Fibroblast of peridontal ligament (primary cell): ENCODE results near the gene EP400.

ENCODE experiments used
- DNase-seq: peaks from one replicate; pipeline ENCODE4 v3.0.0-alpha.2; 2010; ENCODE audit errors: extremely low read depth

Gene EP400

DNA sequence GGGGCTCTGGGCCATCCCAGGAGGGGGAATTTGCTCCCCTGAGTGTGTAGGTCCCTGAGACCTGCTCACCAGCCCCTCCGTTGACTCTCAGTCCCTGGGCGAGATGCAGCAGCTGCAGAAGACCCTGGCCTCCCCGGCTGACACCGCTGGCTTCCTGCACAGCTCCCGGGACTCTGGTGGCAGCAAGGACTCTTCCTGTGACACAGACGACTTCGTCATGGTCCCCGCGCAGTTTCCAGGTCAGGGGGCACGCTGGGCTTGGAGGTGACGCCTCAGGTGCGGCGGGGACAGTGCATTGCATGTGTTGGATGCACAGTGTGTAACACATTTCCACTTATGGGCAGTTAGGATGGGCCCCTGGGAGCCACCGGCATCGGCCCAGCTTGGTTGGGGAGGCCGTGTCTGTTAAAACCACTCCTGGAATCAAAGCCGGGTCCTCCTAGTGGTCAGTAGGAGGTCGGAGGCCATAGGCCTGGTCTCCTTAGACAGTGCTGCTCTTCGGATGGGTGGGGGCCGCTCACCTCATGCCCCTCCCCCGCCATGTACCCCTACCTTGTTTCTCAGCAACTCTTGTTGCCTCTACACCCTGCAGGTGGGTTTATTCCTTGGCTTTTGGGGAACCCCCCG lies 37.8 kb upstream of the EP400 start:
- DNase-seq, result no peak

DNA sequence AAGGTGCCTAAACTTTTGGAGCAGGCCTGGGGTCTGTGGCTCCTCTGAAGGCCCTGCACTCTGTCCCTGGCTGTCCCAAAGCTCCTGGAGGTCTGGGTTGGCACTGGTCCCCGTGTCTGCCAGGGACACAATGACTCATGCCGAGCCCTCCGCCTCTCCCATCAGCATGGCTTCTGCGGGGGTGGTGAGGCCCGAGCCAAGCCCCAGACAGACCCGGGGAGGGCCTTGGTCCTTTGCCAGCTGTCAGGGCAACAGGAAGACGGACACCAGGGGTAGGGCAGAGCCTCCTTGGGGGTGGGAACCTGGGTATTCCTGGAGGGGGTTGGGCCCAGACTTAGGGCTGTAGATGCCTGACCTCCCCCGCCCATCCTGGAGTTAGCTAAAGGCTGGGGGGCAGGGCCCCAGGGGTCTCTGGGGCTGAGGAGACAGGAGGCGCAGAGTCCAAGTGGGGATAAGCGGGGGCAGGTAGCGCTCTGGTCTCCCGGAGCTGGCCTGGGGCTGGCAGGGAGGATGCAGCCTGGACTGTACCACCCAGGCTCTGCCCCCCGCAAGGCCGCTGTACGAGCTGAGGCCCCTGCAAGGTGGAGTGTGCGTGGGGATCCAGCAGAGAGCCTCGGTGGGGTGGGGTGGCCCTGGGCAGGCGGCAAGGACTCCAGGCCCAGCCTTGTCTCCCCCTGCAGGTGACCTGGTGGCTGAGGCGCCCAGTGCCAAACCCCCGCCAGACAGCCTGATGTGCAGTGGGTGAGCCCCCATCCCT lies 37.0 kb upstream of the EP400 start:
- DNase-seq, result peak; percentile 44

DNA sequence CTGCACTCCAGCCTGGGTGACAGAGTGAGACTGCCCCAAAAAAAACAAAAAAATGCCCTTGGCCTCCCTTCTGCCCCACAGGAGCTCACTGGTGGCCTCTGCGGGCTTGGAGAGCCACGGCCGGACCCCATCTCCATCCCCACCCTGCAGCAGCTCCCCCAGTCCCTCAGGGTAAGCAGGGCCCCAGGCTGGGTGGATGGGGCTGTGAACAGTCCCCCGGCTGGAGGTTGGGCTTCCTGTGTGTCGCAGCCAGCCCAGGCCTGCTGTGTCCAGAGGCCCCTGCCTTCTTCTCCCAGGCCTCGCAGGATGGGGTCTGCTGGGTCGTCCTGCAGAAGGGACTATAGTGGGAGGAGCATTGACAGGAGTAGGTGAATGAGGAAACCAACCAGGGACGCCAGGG lies 36.1 kb upstream of the EP400 start:
- no peak for DNase-seq

DNA sequence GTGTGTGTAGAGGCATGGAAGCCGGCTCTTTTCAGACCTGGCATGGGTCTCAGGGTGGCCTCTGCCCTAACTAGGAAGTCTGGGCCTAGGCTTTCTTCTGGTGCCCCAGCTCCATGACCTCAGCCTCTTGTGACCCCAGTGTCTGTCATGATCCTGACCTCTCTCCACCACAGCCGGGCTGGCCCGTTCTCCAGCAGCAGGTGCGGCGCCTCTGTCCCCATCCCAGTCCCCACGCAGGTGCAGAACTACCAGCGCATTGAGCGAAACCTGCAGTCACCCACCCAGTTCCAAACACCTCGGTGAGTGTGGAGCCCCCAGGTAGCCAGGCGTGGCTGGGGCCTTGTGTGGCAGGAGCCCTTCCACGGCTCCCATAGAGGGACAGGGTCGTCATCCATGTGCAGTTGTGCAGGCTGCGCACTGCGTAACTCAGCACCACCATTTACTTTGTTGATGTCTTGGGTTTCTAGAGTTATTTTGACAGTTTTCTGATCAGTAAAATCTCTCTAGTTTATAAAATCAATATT lies 35.5 kb upstream of the EP400 start:
- no peak for DNase-seq

DNA sequence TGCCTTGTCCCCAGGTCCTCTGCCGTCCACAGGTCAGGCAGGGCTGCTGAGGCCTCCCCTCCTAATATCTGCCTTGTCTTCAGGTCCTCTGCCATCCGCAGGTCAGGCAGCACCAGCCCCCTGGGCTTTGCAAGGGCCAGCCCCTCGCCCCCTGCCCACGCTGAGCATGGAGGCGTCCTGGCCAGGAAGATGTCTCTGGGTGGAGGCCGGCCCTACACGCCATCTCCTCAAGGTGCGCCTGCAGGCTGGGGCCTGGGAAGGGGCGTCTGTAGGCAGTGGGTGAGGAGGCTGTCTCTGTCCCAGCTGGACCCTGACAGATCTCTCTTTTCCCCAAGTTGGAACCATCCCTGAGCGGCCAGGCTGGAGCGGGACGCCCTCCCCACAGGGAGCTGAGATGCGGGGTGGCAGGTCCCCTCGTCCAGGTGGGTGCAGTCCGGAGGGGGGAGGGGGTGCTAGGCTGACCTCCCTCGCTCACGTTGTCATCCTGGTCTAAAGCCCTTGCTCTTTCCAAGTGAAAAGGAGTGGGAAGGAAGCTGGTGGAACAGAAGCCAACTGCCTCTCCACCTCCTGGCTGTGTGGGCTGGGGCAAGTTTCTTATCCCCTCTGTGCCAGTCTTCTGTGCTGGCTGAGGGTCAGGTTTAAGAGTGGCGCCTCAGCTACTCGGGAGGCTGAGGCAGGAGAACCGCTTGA lies 34.6 kb upstream of the EP400 start:
- DNase-seq, result no peak

DNA sequence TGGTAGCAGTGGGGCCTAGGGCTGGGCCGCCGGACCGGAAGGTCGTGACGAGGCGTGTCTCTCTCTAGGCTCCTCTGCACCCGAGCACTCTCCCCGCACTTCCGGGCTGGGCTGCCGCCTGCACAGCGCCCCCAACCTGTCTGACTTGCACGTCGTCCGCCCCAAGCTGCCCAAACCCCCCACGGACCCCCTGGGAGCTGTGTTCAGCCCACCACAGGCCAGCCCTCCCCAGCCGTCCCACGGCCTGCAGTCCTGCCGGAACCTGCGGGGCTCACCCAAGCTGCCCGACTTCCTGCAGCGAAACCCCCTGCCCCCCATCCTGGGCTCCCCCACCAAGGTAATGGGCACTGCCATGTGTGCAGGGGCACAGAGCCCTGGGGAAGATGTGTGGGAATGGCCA lies 33.9 kb upstream of the EP400 start:
- no peak for DNase-seq

DNA sequence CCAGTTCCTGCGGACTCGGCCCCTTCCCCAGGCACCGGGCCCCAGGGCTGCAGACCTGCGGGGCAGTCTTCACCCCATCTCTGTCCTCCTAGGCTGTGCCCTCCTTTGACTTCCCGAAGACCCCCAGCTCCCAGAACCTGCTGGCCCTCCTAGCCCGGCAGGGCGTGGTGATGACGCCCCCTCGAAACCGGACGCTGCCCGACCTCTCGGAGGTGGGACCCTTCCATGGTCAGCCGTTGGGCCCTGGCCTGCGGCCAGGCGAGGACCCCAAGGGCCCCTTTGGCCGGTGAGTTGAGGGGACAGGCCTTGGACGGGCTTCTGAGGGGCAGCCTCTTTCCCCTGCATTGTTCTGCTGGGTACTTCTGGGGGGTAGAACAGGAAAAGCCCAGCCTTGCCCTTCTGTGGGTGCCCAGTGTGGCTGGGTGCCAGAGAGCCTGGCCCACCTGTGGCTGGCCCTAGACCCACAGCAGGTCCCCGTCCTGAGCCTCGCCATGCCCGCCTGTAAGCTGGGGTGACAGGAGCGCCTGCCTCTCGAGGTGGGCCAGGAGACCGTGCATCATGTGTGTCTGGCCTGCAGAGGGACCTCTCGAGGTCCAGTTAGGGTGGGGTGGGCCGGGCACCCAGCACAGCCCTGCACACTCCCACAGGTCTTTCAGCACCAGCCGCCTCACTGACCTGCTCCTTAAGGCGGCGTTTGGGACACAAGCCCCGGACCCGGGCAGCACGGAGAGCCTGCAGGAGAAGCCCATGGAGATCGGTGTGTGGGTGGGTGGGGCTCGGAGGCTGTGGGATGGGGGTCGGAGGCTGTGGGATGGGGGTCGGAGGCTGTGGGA lies 33.2 kb upstream of the EP400 start:
- no peak for DNase-seq

DNA sequence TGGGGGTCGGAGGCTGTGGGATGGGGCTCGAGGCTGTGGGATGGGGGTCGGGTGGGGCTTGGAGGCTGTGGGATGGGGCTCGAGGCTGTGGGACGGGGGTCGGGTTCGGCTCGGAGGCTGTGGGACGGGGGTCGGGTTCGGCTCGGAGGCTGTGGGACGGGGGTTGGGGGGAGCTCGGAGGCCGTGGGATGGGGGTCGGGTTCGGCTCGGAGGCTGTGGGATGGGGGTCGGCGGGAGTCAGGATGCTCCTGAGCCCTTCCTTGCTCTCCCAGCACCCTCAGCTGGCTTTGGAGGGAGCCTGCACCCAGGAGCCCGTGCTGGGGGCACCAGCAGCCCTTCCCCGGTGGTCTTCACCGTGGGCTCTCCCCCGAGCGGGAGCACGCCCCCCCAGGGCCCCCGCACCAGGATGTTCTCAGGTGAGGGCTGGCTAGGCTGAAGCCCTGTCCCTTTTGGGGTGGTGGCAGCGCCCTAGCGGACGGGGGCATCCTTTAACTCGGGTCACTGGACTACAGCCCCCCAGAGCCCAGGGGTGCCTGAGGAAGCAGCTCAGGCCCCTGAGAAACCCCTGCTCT lies 32.5 kb upstream of the EP400 start:
- no peak for DNase-seq

DNA sequence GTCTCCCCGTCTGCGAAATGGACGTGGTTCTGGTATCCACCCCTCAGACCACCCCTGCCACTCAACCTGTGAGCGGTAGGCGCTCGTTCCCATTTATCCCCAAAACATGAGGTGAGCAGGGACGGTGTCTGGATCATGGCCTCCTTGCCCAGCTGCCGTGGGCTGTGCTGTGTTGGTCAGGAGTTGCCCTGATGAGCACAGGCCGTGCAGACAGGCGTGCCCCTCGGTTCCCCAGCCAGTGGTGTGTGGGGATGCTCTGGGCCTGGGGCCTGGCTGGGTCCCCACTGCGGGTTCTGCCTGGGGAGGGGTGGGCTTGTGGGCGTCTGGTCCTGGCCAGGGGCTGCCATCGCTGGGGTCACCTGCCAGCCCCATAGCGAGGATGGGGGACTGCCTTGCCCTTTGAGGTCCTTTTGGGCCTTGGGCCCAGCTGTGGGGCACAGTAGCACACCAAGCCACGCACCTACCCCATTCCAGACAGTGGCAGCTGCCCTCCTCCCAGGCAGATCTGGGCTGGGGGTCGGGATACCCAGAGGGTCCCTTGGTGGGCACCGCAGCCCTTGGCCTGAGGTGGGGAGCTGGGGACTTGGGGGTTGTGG lies 31.9 kb upstream of the EP400 start:
- DNase-seq, result no peak

DNA sequence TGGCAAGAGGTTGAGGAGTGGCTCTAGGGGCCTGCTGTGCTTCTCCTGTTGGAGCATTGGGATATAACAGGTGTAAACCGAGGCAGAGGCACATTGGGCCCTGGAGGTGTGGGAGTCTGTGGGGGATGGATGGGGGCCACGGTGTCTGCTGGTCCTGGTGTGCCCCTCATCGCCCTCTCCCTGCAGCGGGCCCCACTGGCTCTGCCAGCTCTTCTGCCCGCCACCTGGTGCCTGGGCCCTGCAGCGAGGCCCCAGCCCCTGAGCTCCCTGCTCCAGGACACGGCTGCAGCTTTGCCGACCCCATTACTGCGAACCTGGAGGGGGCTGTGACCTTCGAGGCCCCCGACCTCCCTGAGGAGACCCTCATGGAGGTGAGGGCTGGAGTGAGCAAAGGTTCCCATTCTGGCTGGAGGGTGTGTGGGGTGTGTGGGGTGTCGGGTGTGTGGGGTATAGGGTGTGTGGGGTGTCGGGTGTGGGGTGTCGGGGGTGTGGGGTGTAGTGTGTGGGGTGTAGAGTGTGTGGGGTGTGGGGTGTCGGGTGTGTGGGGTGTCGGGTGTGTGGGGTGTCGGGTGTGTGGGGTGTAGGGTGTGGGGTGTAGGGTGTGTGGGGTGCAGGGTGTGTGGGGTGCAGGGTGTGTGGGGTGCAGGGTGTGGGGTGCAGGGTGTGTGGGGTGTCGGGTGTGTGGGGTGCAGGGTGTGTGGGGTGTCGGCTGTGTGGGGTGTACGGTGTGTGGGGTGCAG lies 31.3 kb upstream of the EP400 start:
- no peak for DNase-seq

DNA sequence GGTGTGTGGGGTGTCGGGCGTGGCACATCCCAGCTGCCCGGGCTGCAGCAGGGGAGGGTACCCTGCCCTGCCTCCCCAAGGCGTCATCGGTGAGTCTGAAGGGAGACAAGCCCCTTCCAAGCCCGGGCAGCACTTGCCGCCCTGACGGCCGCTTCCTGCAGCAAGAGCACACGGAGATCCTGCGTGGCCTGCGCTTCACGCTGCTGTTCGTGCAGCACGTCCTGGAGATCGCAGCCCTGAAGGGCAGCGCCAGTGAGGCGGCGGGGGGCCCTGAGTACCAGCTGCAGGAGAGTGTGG lies 30.7 kb upstream of the EP400 start:
- DNase-seq, result no peak

DNA sequence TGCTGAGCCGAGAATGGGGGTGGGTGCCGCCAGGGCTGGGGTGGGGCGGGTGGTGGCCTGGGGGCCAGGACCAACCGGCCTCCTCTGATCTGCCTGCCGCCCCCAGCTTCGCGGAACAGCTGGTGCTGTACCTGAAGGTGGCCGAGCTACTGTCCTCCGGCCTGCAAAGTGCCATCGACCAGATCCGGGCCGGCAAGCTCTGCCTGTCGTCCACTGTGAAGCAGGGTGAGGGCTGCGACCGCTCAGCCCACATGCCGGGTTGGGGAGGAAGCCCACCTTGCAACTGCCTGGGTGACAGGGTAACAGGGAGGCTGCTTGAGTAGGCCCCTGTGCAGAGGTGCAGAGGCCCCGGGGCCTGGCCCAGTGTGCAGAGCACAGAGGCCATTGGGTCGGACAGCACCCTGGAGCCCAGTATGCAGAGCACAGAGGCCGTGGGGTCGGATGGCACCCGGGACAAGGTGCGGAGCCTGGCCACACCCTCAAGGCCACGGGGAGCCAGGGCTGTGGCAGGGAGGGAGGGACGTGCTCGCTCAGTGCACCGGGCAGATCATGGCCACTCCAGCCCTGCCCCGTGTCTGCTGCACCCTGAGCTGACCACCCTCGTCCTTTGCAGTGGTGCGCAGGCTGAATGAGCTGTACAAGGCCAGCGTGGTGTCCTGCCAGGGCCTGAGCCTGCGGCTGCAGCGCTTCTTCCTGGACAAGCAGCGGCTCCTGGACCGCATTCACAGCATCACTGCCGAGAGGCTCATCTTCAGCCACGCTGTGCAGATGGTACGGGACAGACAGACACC lies 30.2 kb upstream of the EP400 start:
- no peak for DNase-seq

DNA sequence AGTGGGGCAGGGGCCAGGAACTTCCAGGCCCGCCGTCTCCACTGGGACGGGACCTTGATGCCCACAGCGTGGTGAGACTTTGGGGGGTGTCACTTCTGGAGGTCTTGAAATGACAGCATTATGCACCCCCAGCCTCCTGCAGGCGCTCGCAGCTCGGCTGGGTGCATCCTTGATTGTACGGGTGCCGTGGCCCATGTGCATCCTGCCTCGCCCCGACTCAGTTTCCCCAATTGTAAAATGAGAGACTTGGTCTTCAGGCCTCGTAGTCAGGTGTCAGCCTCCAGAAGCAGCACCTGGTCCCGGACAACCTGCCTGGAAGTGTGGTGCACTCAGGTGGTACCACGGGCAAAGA lies 29.6 kb upstream of the EP400 start:
- DNase-seq, result no peak

DNA sequence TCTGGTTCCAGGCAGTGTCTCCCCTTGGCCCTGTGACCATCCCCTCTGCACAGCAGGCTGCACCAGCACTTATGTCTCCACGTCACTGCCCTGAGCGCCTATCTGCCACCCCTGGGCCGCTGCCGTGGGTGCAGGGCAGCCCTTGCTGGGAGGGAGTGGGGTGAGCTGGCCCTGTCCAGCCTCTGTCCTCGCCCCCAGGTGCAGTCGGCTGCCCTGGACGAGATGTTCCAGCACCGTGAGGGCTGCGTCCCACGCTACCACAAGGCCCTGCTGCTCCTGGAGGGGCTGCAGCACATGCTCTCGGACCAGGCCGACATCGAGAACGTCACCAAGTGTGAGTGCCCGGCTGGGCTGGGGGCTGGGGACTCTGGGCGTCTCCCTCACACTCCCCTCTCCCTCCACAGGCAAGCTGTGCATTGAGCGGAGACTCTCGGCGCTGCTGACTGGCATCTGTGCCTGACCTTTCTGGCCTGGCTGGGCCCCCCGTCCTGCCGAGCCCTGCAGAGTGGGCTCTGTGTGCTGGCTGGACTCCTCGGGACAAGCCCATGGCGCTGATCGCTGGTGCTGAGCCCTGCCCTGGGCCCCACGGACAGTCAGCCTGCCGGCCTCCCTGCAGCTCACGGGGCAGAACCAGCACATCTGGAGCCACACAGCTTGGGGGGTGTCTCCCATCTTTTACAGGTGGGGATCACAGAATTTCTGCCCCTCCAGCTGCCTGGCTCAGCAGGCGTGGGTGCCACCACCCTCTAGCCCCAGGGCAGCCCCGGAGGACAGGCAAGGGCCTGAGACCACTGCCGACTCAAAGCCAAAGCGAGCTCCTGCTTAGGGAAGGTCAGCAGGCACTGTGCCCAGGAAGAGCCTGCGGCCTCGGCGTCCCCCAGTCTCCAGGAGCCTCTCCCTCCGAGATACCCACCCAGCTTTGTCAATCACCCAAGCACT lies 28.6 kb upstream of the EP400 start:
- DNase-seq, result no peak

DNA sequence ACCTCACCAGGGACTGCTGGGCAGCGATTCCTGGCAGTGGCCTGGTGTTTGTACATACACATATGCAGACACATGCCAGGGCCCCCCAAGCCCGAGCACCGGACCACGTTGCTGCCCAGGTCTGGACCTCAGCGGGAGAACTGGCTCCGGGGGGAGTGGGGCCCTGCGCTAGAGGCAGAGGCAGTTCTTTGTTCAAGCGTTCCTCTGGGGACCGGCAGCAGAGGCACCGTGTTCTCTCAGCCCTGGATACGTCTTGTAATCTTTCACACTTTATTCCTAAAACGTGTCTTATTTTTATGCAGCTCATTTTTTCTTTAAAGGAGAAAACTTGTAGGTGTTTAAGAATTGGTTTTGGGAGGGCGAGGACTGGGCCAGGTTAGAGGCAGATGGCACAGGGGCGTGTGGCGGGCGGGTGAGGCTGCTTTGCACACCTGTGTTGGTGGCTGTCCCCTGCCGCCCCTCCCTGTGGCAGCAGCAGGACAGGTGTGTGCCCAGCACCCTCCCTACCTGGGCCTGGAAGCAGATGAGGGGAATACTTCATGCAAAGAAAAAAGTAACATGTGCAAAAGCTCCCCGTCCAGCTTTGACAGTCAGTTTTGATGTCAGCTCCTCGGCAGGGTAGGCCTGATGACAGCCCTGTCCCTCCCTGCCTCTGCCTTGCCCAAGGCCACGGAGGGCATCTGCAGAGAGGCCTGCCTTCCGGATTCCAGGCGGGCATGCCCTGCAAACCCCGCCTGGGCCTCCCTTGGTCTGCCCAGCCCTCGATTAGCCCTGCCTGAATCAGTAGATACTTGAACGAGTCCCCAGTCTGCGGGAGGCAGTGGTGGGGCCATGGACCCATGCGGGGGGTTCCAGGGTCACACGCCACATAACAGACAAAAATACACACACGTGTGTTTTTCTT lies 27.6 kb upstream of the EP400 start:
- no peak for DNase-seq

DNA sequence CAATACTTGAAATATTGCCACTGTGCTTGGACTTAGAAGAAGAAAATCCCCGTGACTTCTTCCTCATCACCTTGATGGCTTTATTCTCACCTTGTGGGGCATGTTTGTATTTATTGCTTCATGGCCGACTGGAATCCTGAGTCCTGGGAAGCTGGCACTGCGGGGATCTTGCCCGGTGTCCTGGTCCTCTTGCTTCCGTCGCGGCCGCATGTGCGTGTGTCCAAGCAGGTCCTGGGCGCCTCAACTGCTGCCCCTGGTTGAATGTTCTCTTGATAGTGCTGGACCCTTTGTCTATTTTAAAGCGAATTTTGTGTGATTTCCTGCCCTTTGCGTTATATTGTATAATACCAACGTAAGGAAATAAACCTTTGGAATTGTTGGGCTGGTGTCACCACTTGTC lies 27.0 kb upstream of the EP400 start:
- no peak for DNase-seq

DNA sequence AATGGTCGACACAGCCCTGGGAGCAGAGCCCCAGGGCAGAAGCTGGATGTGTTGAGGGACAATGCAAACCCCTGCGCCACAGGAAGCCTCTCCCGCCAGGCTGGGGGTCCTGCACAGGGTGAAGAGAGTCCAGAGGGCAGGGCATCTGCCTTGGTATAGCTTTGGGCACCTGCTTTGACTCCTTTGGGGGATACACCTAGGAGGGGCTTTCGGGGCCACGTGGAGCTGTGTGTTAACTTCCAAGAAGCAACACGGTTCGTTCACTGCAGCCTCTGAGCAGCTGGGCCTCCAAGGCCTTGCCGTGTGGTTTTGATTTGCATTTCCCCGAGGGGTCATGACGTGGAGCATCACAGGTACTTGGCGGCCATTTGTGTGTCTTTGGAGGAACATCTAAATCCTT lies 26.5 kb upstream of the EP400 start:
- no peak for DNase-seq
